ENCODE data around the gene CLEC2L. TPM values are rescaled to one million over a fixed set of nuclear protein-coding genes. Genes with fewer than 3 reads are reported as not detected.

The CLEC2L gene
- total and polyA plus RNA-seq, 2 experiments from 2014 or later, result not detected

DNA sequence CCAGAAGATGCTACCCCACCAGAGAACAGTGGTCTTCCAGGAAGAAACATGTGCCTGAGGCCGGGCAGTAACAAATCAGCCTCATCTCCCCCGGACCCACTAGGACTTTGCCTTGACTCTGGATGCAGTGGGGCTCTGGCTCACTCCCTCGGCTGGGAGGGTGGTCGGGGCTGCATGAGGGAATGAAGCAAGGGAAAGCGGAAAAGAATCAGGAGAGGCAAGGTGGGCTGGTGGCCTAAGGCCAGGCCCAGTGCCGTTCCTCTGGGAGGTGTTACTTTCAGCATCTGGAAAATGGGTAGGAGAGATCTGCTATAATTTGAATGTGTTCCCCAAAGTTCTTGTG lies 51.8 kb downstream of the CLEC2L start:
- Histone ChIP-seq H3K36me3 (replicated peaks; ENCODE audit: insufficient read depth, low read depth) (no peaks in the 10 kb centered on the region), H3K27me3 (no peaks in the 10 kb centered on the region), H3K79me2 (no peaks in the 10 kb centered on the region), H3K9me3 (ENCODE audit: low read depth) (no peaks in the 10 kb centered on the region), H3K4me1 (ENCODE audit: insufficient read depth) (no peaks in the 10 kb centered on the region), H3K4me2 (no peak overlapping the region), H3K27ac (no peak overlapping the region), H4K20me1 (ENCODE audit: insufficient read depth, poor library complexity, severe bottlenecking) (no peaks in the 10 kb centered on the region), H3K9me2 (replicated peaks; ENCODE audit: insufficient read depth) (no peaks in the 10 kb centered on the region), H3K4me3 (no peak overlapping the region), H2AFZ (no peak overlapping the region)
- TF ChIP-seq EZH2phosphoT487 (IDR thresholded peaks at IDR 0.05; ENCODE audit: low read depth, severe bottlenecking, unreplicated experiment) (no peak), EZH2 (IDR thresholded peaks at IDR 0.05; ENCODE audit: borderline replicate concordance) (no peak)
- TF ChIP-seq, protein P1, sequence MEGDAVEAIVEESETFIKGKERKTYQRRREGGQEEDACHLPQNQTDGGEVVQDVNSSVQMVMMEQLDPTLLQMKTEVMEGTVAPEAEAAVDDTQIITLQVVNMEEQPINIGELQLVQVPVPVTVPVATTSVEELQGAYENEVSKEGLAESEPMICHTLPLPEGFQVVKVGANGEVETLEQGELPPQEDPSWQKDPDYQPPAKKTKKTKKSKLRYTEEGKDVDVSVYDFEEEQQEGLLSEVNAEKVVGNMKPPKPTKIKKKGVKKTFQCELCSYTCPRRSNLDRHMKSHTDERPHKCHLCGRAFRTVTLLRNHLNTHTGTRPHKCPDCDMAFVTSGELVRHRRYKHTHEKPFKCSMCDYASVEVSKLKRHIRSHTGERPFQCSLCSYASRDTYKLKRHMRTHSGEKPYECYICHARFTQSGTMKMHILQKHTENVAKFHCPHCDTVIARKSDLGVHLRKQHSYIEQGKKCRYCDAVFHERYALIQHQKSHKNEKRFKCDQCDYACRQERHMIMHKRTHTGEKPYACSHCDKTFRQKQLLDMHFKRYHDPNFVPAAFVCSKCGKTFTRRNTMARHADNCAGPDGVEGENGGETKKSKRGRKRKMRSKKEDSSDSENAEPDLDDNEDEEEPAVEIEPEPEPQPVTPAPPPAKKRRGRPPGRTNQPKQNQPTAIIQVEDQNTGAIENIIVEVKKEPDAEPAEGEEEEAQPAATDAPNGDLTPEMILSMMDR (IDR thresholded peaks at IDR 0.05; ENCODE audit: poor library complexity), result no peak
- 94% methylated on average over 6 of the region's 6 CpGs for WGBS (ENCODE audit: low lambda C conversion rate, missing lambda C conversion rate)
- no peak for DNase-seq (ENCODE audit: low spot score)

DNA sequence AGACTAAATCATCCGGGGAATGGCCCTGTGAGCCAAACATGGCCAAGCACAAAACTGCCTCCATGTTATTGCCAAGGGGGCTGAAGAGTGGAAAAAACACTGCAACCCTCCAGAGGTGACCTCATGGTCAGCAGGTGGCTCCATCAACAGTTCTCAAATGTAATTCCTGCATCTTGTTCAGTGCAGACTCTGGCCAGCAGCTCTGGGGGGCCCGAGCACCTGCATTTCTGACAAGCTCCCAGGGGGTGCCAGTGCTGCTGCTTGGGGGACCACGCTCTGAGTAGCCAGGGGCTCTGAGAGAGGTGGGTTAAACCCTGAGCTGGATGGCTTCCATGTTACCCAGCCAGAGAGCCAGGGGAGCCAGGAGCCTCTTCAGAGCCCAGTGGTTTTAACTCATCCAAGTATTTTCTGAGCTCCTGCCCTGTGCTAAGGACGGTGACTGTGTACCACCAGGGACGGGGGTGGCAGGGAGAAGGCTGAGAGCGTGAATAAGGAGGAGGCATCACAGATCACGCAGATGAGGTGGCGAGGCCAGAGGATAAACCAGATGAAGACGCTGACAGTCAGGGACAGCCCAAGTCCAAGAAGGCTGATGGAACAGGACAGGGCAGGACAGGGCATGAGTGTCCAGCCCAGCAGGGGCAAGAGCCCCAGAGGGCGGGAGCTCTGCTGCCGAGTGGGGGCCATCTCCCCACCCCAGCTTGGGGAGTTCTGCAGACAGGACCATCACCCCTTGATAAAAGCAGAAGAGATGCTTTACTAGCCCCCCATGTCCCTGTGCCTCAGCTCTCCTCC lies 52.9 kb downstream of the CLEC2L start:
- WGBS (ENCODE audit: low lambda C conversion rate, missing lambda C conversion rate), result 97% methylated on average over 11 of the region's 11 CpGs
- H3K9me2 ChIP-seq (replicated peaks; ENCODE audit: insufficient read depth), result no peaks in the 10 kb centered on the region
- H3K9me3 ChIP-seq (ENCODE audit: low read depth), result no peaks in the 10 kb centered on the region
- DNase-seq (ENCODE audit: low spot score), result no peak
- no peak overlapping the region for H3K27ac ChIP-seq
- H3K4me2 ChIP-seq, result no peak overlapping the region
- H2AFZ ChIP-seq, result no peak overlapping the region
- no peaks in the 10 kb centered on the region for H3K4me1 ChIP-seq (ENCODE audit: insufficient read depth)
- H3K4me3 ChIP-seq, result no peak overlapping the region
- H3K36me3 ChIP-seq (replicated peaks; ENCODE audit: insufficient read depth, low read depth), result no peaks in the 10 kb centered on the region
- no peaks in the 10 kb centered on the region for H3K27me3 ChIP-seq
- TF ChIP-seq EZH2phosphoT487 (IDR thresholded peaks at IDR 0.05; ENCODE audit: low read depth, severe bottlenecking, unreplicated experiment) (no peak), EZH2 (IDR thresholded peaks at IDR 0.05; ENCODE audit: borderline replicate concordance) (no peak)
- TF ChIP-seq, protein P1 (IDR thresholded peaks at IDR 0.05; ENCODE audit: poor library complexity), result no peak
- H3K79me2 ChIP-seq, result no peaks in the 10 kb centered on the region
- H4K20me1 ChIP-seq (ENCODE audit: insufficient read depth, poor library complexity, severe bottlenecking), result no peaks in the 10 kb centered on the region

DNA sequence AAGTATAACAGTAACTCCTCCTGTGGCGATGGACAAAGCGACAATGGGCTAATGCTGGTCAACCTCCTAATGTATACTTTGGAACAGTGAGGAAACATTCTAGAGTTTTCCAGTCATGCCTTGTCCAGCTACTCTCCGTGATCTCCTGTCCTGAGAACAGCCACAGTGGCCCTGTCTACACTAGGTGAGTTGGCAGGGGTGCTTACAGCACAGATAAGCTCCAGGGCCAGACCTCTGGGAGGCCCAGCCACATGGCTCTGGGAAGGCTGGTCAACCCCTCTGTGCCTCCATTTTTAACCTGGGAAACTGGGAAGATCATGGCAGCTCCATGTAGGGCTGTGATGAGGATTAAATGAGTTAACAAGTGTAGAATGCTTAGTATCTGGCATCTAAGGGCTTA lies 57.0 kb downstream of the CLEC2L start:
- 98% methylated on average over 3 of the region's 3 CpGs for WGBS (ENCODE audit: low lambda C conversion rate, missing lambda C conversion rate)
- no peak overlapping the region for H3K27ac ChIP-seq
- no peaks in the 10 kb centered on the region for H3K27me3 ChIP-seq
- no peaks in the 10 kb centered on the region for H3K9me2 ChIP-seq (replicated peaks; ENCODE audit: insufficient read depth)
- no peaks in the 10 kb centered on the region for H3K4me1 ChIP-seq (ENCODE audit: insufficient read depth)
- no peak overlapping the region for H3K4me2 ChIP-seq
- no peak overlapping the region for H2AFZ ChIP-seq
- H3K79me2 ChIP-seq, result no peaks in the 10 kb centered on the region
- TF ChIP-seq, protein P1 (IDR thresholded peaks at IDR 0.05; ENCODE audit: poor library complexity), result no peak
- TF ChIP-seq EZH2 (IDR thresholded peaks at IDR 0.05; ENCODE audit: borderline replicate concordance) (no peak), EZH2phosphoT487 (IDR thresholded peaks at IDR 0.05; ENCODE audit: low read depth, severe bottlenecking, unreplicated experiment) (no peak)
- no peak for DNase-seq (ENCODE audit: low spot score)
- H3K9me3 ChIP-seq (ENCODE audit: low read depth), result no peaks in the 10 kb centered on the region
- no peak overlapping the region for H3K4me3 ChIP-seq
- H3K36me3 ChIP-seq (replicated peaks; ENCODE audit: insufficient read depth, low read depth), result no peaks in the 10 kb centered on the region
- no peaks in the 10 kb centered on the region for H4K20me1 ChIP-seq (ENCODE audit: insufficient read depth, poor library complexity, severe bottlenecking)

Measured in hepatocyte (in vitro differentiated cells).